Measurements from ENCODE around the gene RBM33. TPM values are rescaled to one million over a fixed set of nuclear protein-coding genes. Genes with fewer than 3 reads are reported as not detected.

The RBM33 gene
- total RNA-seq, 3 donors from 2014 or later = 63.3 to 70.5 (median 66.4) TPM

DNA sequence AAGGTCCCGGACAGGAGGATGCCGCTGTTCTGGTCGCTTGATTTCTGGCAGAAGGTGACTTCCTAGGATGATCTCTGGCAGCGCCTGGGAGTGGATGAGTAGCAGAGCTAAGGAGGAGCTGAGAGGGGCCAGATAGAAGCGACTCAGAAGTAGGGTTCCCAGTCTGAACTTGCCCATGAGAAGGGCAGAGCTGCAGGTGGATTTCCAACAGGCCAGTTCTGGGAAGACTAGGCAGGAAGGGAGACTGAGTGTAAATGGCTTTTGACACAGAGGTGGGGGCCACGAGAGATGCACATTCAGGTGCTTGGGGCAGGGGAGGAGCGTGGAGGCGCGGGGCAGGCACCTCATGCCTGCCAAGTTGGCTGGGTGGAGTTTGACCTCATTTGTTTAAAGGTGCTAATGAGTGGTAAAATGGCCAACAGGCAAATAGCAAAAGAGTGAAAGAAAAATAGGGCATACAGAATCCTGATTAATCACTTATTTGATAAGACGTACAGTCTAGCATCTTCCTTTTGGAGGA, 109.0 kb downstream of the RBM33 start:
- no peak for DNase-seq
- Mint-ChIP-seq H3K4me3 (no peak overlapping the region), H3K27me3 (ENCODE audit: low read depth) (no peaks in the 10 kb centered on the region), H3K9me3 (no peaks in the 10 kb centered on the region), H3K4me1 (ENCODE audit: low read depth) (peaks cover 66% of the 10 kb centered on the region), H3K36me3 (ENCODE audit: insufficient read depth) (peaks cover 20% of the 10 kb centered on the region)
- ATAC-seq = peak in 1 of 2 donors; percentile 23

DNA sequence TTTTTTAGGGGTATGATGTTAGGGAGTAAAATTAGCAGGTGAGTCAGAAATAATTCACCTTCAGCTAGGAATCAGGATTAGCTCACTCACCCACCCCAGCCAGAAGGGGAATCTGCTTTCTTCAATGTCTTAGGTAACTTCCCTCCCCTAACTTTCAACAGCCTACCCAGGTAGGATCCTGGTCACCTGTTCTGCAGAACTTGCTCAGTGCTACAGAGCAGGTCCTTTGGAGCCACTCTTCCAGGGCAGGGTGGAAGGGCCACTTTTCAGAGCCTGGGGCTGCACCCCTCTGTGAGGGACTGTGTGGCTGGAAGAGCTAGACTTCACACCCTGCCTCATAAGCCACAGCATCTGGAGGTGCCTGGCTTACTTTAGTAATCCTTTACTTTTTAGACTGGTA, 109.7 kb downstream of the RBM33 start:
- no peak for ATAC-seq
- H3K36me3 Mint-ChIP-seq (ENCODE audit: insufficient read depth) = peaks cover 20% of the 10 kb centered on the region

DNA sequence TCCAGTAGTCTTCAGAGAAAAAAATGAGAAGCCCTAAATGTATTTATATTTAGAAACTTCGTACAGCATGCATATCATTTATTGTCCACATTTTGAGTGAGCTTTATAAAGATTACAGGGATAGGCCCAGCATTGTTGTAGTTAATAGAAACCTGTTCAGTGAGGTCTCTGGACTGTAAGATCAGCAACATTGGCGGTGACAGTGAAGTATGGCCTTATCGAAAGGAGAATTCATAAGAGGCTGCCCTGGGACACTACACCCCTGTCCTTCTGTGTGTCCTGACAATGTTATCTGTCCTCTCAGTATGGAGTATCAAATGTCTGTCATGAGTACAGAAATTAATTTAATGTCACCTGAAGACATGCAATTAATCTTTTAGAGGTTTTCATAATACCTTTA, 110.6 kb downstream of the RBM33 start:
- H3K9me3 Mint-ChIP-seq = no peaks in the 10 kb centered on the region
- ATAC-seq (no peak), DNase-seq (no peak)
- H3K4me1 Mint-ChIP-seq (ENCODE audit: low read depth) = peaks cover 54% of the 10 kb centered on the region
- H3K27me3 Mint-ChIP-seq (ENCODE audit: low read depth) = no peaks in the 10 kb centered on the region
- peaks cover 18% of the 10 kb centered on the region for H3K36me3 Mint-ChIP-seq (ENCODE audit: insufficient read depth)
- no peak overlapping the region for H3K4me3 Mint-ChIP-seq

More for the DNA sequence above, 109.7 kb downstream of the RBM33 start:
- no peaks in the 10 kb centered on the region for H3K27me3 Mint-ChIP-seq (ENCODE audit: low read depth)
- peaks cover 60% of the 10 kb centered on the region for H3K4me1 Mint-ChIP-seq (ENCODE audit: low read depth)
- DNase-seq = no peak
- no peak overlapping the region for H3K4me3 Mint-ChIP-seq
- no peaks in the 10 kb centered on the region for H3K9me3 Mint-ChIP-seq

DNA sequence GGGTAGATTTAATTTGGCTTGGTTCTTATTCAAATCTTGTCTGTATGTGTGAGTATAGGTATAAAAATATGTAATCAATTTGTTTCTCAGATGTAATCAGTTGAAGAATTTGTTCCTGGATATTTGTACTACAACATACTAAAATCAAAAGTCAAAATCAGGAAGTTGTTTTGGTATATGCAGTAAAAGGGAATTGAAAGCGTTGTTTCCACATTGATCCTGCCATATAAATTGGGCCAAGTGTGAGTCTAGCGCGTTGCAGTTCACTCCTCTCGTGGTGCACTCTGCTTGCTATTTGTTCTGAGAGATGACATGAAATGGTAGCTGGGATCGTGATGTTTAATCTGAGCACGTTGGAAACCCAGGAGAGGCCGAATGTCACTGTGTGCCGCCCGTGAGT, 111.9 kb downstream of the RBM33 start:
- ATAC-seq (no peak), DNase-seq (no peak)
- no peaks in the 10 kb centered on the region for H3K9me3 Mint-ChIP-seq
- H3K4me1 Mint-ChIP-seq (ENCODE audit: low read depth) = peaks cover 54% of the 10 kb centered on the region
- H3K27me3 Mint-ChIP-seq (ENCODE audit: low read depth) = no peaks in the 10 kb centered on the region
- H3K36me3 Mint-ChIP-seq (ENCODE audit: insufficient read depth) = peaks cover 18% of the 10 kb centered on the region
- H3K4me3 Mint-ChIP-seq = no peak overlapping the region

DNA sequence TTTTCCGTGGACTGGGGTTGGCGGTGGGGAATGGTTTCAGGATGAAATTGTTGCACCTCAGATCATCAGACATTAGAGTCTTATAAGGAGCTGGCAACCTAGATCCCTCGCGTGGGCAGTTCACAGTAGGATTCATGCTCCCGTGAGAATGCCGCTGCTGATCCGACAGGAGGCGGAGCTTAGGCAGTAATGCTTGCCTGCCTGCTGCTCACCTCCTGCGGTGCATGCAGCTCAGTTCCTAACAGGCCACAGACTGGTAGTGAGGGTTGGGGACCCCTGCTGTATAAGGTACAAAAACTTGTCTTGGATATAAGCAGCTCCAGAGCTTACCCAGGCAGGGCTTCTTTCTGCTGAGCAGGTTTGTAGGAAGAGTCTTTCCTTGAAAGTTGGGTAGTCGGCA, 113.9 kb downstream of the RBM33 start:
- Mint-ChIP-seq H3K4me1 (ENCODE audit: low read depth) (peaks cover 54% of the 10 kb centered on the region), H3K4me3 (no peak overlapping the region), H3K36me3 (ENCODE audit: insufficient read depth) (peaks cover 20% of the 10 kb centered on the region), H3K9me3 (no peaks in the 10 kb centered on the region), H3K27me3 (ENCODE audit: low read depth) (no peaks in the 10 kb centered on the region)
- ATAC-seq (no peak), DNase-seq (no peak)

DNA sequence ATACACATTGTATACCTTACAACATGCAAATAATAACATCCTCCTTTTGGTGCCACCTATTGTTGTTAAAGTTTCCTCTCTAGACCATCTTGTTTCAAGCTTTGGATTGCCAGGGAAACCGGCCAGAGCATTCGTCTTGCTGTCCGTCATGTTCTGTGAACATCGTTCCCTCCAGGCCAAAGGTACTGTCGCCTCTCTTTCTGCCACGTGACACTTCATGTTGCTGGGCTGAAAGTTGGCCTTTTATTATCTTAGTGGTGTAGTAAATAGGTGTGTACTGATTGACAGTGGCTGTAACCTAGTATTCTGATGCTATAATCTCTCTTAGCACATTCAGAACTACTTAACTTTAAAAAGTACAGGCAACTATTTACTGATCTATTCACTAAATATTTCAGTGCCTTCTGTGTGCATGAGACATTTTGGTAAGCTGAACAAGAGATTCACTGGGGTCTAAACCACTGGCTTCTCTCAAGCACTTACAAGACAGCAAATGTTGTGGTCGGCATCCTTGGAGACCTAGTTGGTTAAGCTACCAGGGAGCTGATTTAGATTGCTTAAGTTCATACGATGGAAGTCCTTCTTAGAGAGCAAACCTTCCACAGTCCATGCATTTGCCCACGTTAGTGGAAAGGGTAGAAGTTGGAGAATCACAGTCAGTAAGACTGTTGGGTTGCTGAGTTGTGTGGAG, 115.4 kb downstream of the RBM33 start:
- DNase-seq (no peak), ATAC-seq (no peak)
- Mint-ChIP-seq H3K36me3 (ENCODE audit: insufficient read depth) (peaks cover 18% of the 10 kb centered on the region), H3K4me3 (no peak overlapping the region), H3K4me1 (ENCODE audit: low read depth) (peaks cover 55% of the 10 kb centered on the region), H3K27me3 (ENCODE audit: low read depth) (no peaks in the 10 kb centered on the region), H3K9me3 (no peaks in the 10 kb centered on the region)

DNA sequence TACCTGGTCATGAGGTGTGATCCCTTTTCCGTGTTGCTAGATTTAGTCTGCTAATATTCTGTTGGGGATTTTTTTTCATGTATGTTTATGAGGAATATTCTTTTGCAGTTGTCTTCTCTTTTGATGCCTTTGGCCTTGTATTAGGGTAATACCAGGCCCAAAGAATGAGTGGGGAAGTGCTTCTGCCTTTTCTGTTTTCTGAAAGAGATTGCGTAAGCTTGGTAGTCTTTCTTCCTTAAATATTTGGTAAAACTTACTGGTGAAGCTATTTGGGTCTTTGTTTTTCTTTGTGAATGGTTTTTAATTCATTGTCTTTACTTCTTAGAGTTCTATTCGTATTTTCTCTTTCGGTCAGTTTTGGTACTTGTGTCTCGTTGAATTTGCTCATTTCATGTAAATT, 116.7 kb downstream of the RBM33 start:
- Mint-ChIP-seq H3K4me1 (ENCODE audit: low read depth) (peaks cover 56% of the 10 kb centered on the region), H3K36me3 (ENCODE audit: insufficient read depth) (peaks cover 21% of the 10 kb centered on the region), H3K4me3 (no peak overlapping the region), H3K9me3 (no peaks in the 10 kb centered on the region), H3K27me3 (ENCODE audit: low read depth) (no peaks in the 10 kb centered on the region)
- DNase-seq (no peak), ATAC-seq (no peak)

DNA sequence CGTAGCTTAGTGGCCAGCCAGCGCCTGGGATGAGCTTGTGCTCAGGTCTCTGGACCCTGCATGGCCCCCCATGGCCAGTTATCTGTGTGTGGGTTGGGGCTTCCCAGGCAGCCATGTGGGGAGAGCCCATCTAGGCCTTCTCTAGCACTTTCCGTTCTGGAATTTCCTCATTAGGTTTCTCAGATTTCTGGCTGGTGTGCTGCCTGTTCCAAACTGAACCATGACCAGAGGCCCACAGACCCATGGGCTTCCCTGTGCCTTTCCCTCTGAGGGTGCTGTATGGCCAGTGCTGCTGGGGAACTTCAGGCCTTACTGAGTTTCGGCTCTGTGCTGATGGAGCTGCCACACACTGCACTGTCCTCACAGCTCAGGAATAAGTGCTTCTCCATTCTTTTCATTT, 117.6 kb downstream of the RBM33 start:
- DNase-seq (no peak), ATAC-seq (no peak)
- Mint-ChIP-seq H3K9me3 (no peaks in the 10 kb centered on the region), H3K4me1 (ENCODE audit: low read depth) (peaks cover 53% of the 10 kb centered on the region), H3K27me3 (ENCODE audit: low read depth) (no peaks in the 10 kb centered on the region), H3K4me3 (no peak overlapping the region), H3K36me3 (ENCODE audit: insufficient read depth) (peaks cover 19% of the 10 kb centered on the region)

DNA sequence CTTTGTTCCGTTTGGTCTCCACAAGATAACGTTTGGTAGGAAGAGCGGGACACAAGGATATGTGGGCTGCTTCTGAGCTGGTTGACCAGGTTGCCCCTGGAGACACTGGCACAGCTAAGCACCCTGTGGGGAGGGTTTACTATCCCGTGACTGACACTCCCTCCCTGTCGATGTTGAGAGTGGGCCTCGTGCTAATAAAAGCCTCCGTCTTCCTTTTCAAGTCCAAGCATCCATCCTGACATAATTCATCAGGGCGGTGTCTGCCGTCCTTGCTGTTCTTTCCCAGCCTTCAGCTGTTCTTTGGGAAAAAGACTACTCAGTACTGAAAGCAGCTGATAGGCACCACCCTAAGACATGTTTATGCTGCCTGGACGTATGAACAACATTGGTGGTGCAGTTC, 118.2 kb downstream of the RBM33 start:
- Mint-ChIP-seq H3K36me3 (ENCODE audit: insufficient read depth) (peaks cover 20% of the 10 kb centered on the region), H3K9me3 (no peaks in the 10 kb centered on the region), H3K27me3 (ENCODE audit: low read depth) (no peaks in the 10 kb centered on the region), H3K4me3 (peak overlapping the region; percentile 55), H3K4me1 (ENCODE audit: low read depth) (peaks cover 51% of the 10 kb centered on the region)
- DNase-seq = no peak
- no peak for ATAC-seq

DNA sequence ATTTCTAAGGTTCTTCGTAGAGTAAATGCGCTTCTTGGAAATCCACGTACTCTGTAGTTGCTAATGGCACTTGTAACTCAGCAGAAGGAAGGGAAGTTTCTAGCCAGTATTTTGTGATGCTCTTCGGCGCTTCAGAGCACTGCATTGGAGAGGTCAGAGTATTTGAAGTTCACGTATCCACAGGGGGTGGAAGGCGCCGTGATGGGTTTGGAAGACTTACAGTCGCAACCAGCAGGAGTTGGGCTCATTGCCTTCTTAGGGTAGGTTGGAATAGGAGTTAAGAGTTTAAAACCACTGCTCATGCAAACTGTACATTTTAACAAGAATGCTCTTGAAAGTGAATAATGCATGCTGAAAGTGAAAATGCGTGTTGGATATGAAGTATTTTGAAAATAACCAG, 118.7 kb downstream of the RBM33 start:
- H3K4me3 Mint-ChIP-seq = peak overlapping the region; percentile 76
- ATAC-seq = no peak
- no peaks in the 10 kb centered on the region for H3K27me3 Mint-ChIP-seq (ENCODE audit: low read depth)
- H3K4me1 Mint-ChIP-seq (ENCODE audit: low read depth) = peaks cover 51% of the 10 kb centered on the region
- H3K36me3 Mint-ChIP-seq (ENCODE audit: insufficient read depth) = peaks cover 20% of the 10 kb centered on the region
- DNase-seq = no peak
- H3K9me3 Mint-ChIP-seq = no peaks in the 10 kb centered on the region

DNA sequence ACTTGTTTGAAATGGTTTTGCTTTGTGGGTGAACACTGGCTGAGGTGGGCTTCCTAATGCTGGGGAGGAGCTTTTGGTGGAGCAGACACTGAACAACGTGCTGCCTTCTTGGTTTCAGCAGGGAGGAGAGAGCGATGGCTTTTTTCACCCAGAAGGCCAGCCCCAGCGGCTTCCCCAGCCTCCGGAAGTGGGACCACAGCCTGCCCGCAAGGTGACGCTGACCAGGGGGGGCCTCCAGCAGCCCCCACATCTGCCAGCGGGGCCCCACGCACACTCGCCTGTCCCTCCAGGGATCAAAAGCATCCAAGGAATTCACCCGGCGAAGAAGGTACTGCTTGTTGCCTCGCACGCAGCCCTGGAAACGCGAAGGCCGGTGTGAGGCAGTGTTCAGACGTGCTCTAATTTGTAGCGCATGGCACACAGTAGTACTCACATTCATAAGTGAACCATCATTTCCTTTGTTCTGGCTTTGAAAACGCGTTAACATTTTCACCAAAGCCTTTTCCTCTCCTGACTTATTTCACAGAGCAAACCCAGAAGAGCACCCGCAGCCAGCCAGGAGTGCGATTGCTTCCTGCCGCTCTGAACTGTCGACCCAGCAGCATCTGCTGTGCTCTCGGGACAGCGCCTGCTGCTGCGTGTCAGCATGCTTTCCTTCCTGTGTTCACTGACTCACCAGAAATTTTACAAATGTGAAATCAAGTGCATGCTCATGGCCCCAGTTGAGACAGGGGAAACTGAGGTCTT, 119.4 kb downstream of the RBM33 start:
- Mint-ChIP-seq H3K9me3 (no peaks in the 10 kb centered on the region), H3K27me3 (ENCODE audit: low read depth) (no peaks in the 10 kb centered on the region), H3K4me3 (peak overlapping the region; percentile 76), H3K36me3 (ENCODE audit: insufficient read depth) (peaks cover 23% of the 10 kb centered on the region), H3K4me1 (ENCODE audit: low read depth) (peaks cover 53% of the 10 kb centered on the region)
- ATAC-seq = peak; percentile 87 to 89
- DNase-seq = peak; percentile 38

DNA sequence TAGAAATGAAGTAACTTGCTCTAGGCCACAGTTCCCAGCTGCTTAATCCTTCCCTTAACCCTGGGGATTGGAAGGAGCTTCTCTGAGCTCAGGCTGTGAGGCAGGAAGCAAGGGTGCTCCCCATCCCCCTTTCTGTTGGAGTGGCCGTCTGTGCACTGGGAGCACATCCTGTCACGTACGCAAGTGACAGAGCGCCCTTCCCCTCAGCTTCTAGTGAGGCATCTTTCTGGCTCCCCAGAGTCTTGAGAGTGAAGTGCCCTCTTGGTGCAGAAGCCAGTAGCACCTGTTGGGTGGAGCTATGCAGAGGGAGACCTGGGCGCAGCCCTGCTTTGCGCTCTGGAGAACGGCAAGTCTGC, 120.0 kb downstream of the RBM33 start:
- Mint-ChIP-seq H3K4me1 (ENCODE audit: low read depth) (peaks cover 53% of the 10 kb centered on the region), H3K27me3 (ENCODE audit: low read depth) (no peaks in the 10 kb centered on the region), H3K36me3 (ENCODE audit: insufficient read depth) (peaks cover 26% of the 10 kb centered on the region), H3K9me3 (no peaks in the 10 kb centered on the region), H3K4me3 (peak overlapping the region; percentile 76)
- DNase-seq = no peak
- peak; percentile 55 to 57 for ATAC-seq

DNA sequence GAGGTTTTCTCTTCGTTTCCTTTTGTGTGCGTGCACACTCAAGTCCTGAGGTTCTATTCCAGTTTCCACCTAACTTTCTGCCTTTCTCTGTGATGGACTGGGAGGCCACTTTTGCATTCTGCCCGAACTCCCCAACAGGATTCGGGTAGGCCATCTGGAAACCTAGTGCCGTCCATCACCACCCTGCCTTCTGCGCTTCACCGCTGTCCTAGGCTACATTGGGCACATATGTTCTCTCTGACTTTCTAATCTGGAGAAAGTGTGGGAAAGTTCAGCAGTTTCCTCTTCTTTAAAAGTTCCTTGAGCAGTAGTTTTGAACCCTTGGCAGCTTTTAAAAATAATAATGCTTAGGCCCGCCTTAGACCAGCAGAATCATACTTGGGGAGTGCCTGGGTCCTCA, 121.0 kb downstream of the RBM33 start:
- Mint-ChIP-seq H3K4me1 (ENCODE audit: low read depth) (peaks cover 47% of the 10 kb centered on the region), H3K36me3 (ENCODE audit: insufficient read depth) (peaks cover 30% of the 10 kb centered on the region), H3K4me3 (no peak overlapping the region), H3K27me3 (ENCODE audit: low read depth) (no peaks in the 10 kb centered on the region), H3K9me3 (no peaks in the 10 kb centered on the region)
- no peak for DNase-seq
- no peak for ATAC-seq

DNA sequence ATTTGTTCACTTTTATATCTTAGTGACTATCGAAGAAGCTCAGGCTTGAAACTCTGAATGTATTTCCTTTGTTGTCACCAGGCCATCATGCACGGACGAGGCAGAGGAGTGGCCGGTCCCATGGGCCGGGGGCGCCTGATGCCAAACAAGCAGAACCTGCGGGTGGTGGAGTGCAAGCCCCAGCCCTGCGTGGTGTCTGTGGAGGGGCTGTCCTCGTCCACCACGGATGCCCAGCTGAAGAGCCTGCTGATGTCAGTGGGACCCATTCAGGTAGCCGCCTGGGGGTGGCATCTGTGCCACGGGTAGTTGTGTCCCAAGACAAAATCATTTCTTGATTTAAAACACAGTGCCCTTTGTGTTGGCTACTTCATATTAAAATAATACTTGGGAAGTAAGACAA, 121.9 kb downstream of the RBM33 start:
- no peak for DNase-seq
- Mint-ChIP-seq H3K9me3 (no peaks in the 10 kb centered on the region), H3K36me3 (ENCODE audit: insufficient read depth) (peaks cover 34% of the 10 kb centered on the region), H3K27me3 (ENCODE audit: low read depth) (no peaks in the 10 kb centered on the region), H3K4me1 (ENCODE audit: low read depth) (peaks cover 43% of the 10 kb centered on the region), H3K4me3 (no peak overlapping the region)
- no peak for ATAC-seq

Measured in activated T-cell treated with anti-CD3 and anti-CD28 coated beads, Interleukin-2, amount 50 U/mL, for 4 hours (primary cell).